DOHH2 (cell line): ENCODE results near the gene FUS.

Experiments used
- H3F3A ChIP-seq: fragments of 200-600 bp; sonication (generic), shearing (Covaris generic); 2 replicates; pipeline ENCODE4 v1.6.0; 2016; ENCODE audit warnings: antibody characterized with exemption, mild to moderate bottlenecking; ENCODE audit not compliant: control insufficient read depth, insufficient read depth
- H3K27ac ChIP-seq: fragments of 200-600 bp; sonication (generic); 2 replicates; pipeline ENCODE4 v1.5.1; 2014; ENCODE audit warnings: low read depth, mild to moderate bottlenecking, low read length, moderate library complexity
- H3K27me3 ChIP-seq: fragments of 200-600 bp; sonication (generic); 2 replicates; pipeline ENCODE4 v1.6.1; 2014; ENCODE audit warnings: mild to moderate bottlenecking, low read length, mixed read lengths; ENCODE audit not compliant: control insufficient read depth
- H3K36me3 ChIP-seq: fragments of 200-600 bp; sonication (generic); 2 replicates; pipeline ENCODE4 v1.6.1; 2014; ENCODE audit warnings: mild to moderate bottlenecking, low read length, moderate library complexity, mixed read lengths; ENCODE audit not compliant: control insufficient read depth
- H3K4me1 ChIP-seq: fragments of 200-600 bp; sonication (generic); 2 replicates; pipeline ENCODE4 v1.6.1; 2014; ENCODE audit warnings: mild to moderate bottlenecking, low read length, mixed read lengths; ENCODE audit not compliant: control insufficient read depth
- H3K4me2 ChIP-seq: fragments of 200-600 bp; sonication (generic); 2 replicates; pipeline ENCODE4 v1.6.0; 2014; ENCODE audit warnings: mild to moderate bottlenecking, low read length, moderate library complexity
- H3K4me3 ChIP-seq: fragments of 200-600 bp; sonication (generic); 2 replicates; pipeline ENCODE4 v1.5.1; 2014; ENCODE audit warnings: mild to moderate bottlenecking, low read length, mixed read lengths
- H3K79me2 ChIP-seq: fragments of 200-600 bp; sonication (generic); 2 replicates; pipeline ENCODE4 v1.6.1; 2014; ENCODE audit warnings: mild to moderate bottlenecking, low read length, mixed read lengths; ENCODE audit not compliant: control insufficient read depth
- H3K9me2 ChIP-seq: fragments of 200-600 bp; sonication (generic); replicated peaks from 2 replicates; pipeline ENCODE4 v1.6.1; 2014; ENCODE audit warnings: mild to moderate bottlenecking, low read length, mixed read lengths; ENCODE audit not compliant: control insufficient read depth
- H3K9me3 ChIP-seq: fragments of 200-600 bp; sonication (generic); 2 replicates; pipeline ENCODE4 v1.6.1; 2014; ENCODE audit warnings: antibody characterized with exemption, low read length, mixed read lengths; ENCODE audit not compliant: control insufficient read depth, insufficient read depth
- H4K20me1 ChIP-seq: fragments of 200-600 bp; sonication (generic); 2 replicates; pipeline ENCODE4 v1.6.0; 2014; ENCODE audit warnings: low read depth, mild to moderate bottlenecking, antibody characterized with exemption, low read length, moderate library complexity; ENCODE audit not compliant: control insufficient read depth, insufficient read depth
- CTCF ChIP-seq: fragments of 200-600 bp; sonication (generic); IDR thresholded peaks from one replicate; pipeline ENCODE4 v1.5.1; 2014; ENCODE audit warnings: antibody characterized with exemption, mild to moderate bottlenecking, low read depth, low read length; ENCODE audit not compliant: poor library complexity, severe bottlenecking
- EZH2phosphoT487 ChIP-seq: fragments of 200-600 bp; sonication (generic); IDR thresholded peaks from 2 replicates; pipeline ENCODE4 v1.6.1; 2017; ENCODE audit warnings: borderline replicate concordance, mild to moderate bottlenecking, antibody characterized with exemption, low read length, moderate library complexity, mixed read lengths

FUS gene

GRCh38 chr16:31179747-31180459, at the start of gene FUS:
Gene FUS, plus strand, starts transcription at chr16:31180139. Its CDS starts 76 bp downstream, at chr16:31180215.
- peaks cover 37% of the 10 kb centered on the region for H3F3A ChIP-seq
- no peak for TF ChIP-seq CTCF
- TF ChIP-seq EZH2phosphoT487, result no peak
- peak within 1 kb of the TSS; percentile 98 for H3K4me3 ChIP-seq
- H3K4me1 ChIP-seq, result peaks cover 44% of the 10 kb centered on the region
- H3K36me3 ChIP-seq, result peaks cover 52% of the 10 kb centered on the region
- no peaks in the 10 kb centered on the region for H3K9me2 ChIP-seq
- H3K9me3 ChIP-seq, result no peaks in the 10 kb centered on the region
- peaks cover 38% of the 10 kb centered on the region for H4K20me1 ChIP-seq
- H3K79me2 ChIP-seq, result peaks cover 63% of the 10 kb centered on the region
- peak within 1 kb of the TSS; percentile 89 for H3K27ac ChIP-seq
- H3K27me3 ChIP-seq, result no peaks in the 10 kb centered on the region
- peak within 1 kb of the TSS; percentile 99 for H3K4me2 ChIP-seq

- Histone ChIP-seq H3K27ac (no peak overlapping the region), H3K36me3 (peaks cover 18% of the 10 kb centered on the region), H3F3A (no peaks in the 10 kb centered on the region), H3K4me3 (no peak overlapping the region), H3K4me2 (no peak overlapping the region), H3K9me3 (no peaks in the 10 kb centered on the region), H3K79me2 (no peaks in the 10 kb centered on the region), H4K20me1 (no peaks in the 10 kb centered on the region), H3K9me2 (no peaks in the 10 kb centered on the region), H3K27me3 (no peaks in the 10 kb centered on the region), H3K4me1 (no peaks in the 10 kb centered on the region)
- TF ChIP-seq CTCF, result no peak
- no peak for TF ChIP-seq EZH2phosphoT487
These were observed 49.5 kb upstream of the FUS start for GRCh38 chr16:31130336-31130891.

- no peaks in the 10 kb centered on the region for H3K4me1 ChIP-seq
- H3K36me3 ChIP-seq, result peaks cover 18% of the 10 kb centered on the region
- no peak overlapping the region for H3K4me2 ChIP-seq
- TF ChIP-seq CTCF, result no peak
- no peak for TF ChIP-seq EZH2phosphoT487
- no peak overlapping the region for H3K27ac ChIP-seq
- no peaks in the 10 kb centered on the region for H3K27me3 ChIP-seq
- H3K9me2 ChIP-seq, result no peaks in the 10 kb centered on the region
- H4K20me1 ChIP-seq, result no peaks in the 10 kb centered on the region
- no peaks in the 10 kb centered on the region for H3K79me2 ChIP-seq
- H3K4me3 ChIP-seq, result no peak overlapping the region
- no peaks in the 10 kb centered on the region for H3K9me3 ChIP-seq
- no peaks in the 10 kb centered on the region for H3F3A ChIP-seq
These were observed 49.0 kb upstream of the FUS start for GRCh38 chr16:31130899-31131298.
